ENCODE data around the gene CSF1R.
A peak's percentile ranks its signal among the peaks of the same experiment; 100 is the strongest.

CSF1R gene

GRCh38 chr5:150124111-150124557, 37.8 kb upstream of the CSF1R start:
- no peak for DNase-seq
- no peak overlapping the region for H3K27ac Mint-ChIP-seq
- H3K9me3 Mint-ChIP-seq, result no peaks in the 10 kb centered on the region
- H3K27me3 Mint-ChIP-seq, result no peaks in the 10 kb centered on the region
- H3K4me1 Mint-ChIP-seq (ENCODE audit: low read depth), result no peaks in the 10 kb centered on the region
- no peak overlapping the region for H3K4me3 Mint-ChIP-seq
- H3K36me3 Mint-ChIP-seq (ENCODE audit: low read depth), result no peaks in the 10 kb centered on the region

GRCh38 chr5:150123542-150123941, 37.2 kb upstream of the CSF1R start:
- H3K27ac Mint-ChIP-seq, result no peak overlapping the region
- DNase-seq, result no peak
- no peaks in the 10 kb centered on the region for H3K4me1 Mint-ChIP-seq (ENCODE audit: low read depth)
- H3K27me3 Mint-ChIP-seq, result no peaks in the 10 kb centered on the region
- H3K9me3 Mint-ChIP-seq, result no peaks in the 10 kb centered on the region
- no peak overlapping the region for H3K4me3 Mint-ChIP-seq
- no peaks in the 10 kb centered on the region for H3K36me3 Mint-ChIP-seq (ENCODE audit: low read depth)

GRCh38 chr5:150122536-150123481, 36.5 kb upstream of the CSF1R start:
- no peak overlapping the region for H3K4me3 Mint-ChIP-seq
- H3K27ac Mint-ChIP-seq, result no peak overlapping the region
- no peaks in the 10 kb centered on the region for H3K36me3 Mint-ChIP-seq (ENCODE audit: low read depth)
- DNase-seq, result no peak
- H3K9me3 Mint-ChIP-seq, result no peaks in the 10 kb centered on the region
- H3K27me3 Mint-ChIP-seq, result no peaks in the 10 kb centered on the region
- no peaks in the 10 kb centered on the region for H3K4me1 Mint-ChIP-seq (ENCODE audit: low read depth)

GRCh38 chr5:150122158-150122510, 35.8 kb upstream of the CSF1R start:
- no peak overlapping the region for H3K27ac Mint-ChIP-seq
- DNase-seq, result no peak
- H3K36me3 Mint-ChIP-seq (ENCODE audit: low read depth), result no peaks in the 10 kb centered on the region
- H3K9me3 Mint-ChIP-seq, result no peaks in the 10 kb centered on the region
- no peak overlapping the region for H3K4me3 Mint-ChIP-seq
- no peaks in the 10 kb centered on the region for H3K27me3 Mint-ChIP-seq
- H3K4me1 Mint-ChIP-seq (ENCODE audit: low read depth), result no peaks in the 10 kb centered on the region

GRCh38 chr5:150121448-150122157, 35.2 kb upstream of the CSF1R start:
- Mint-ChIP-seq H3K27me3 (no peaks in the 10 kb centered on the region), H3K9me3 (no peaks in the 10 kb centered on the region), H3K27ac (no peak overlapping the region), H3K4me3 (no peak overlapping the region), H3K4me1 (ENCODE audit: low read depth) (no peaks in the 10 kb centered on the region), H3K36me3 (ENCODE audit: low read depth) (no peaks in the 10 kb centered on the region)
- DNase-seq, result no peak

GRCh38 chr5:150120617-150121447, 34.5 kb upstream of the CSF1R start:
- no peaks in the 10 kb centered on the region for H3K36me3 Mint-ChIP-seq (ENCODE audit: low read depth)

GRCh38 chr5:150120062-150120441, 33.7 kb upstream of the CSF1R start:
- no peak overlapping the region for H3K27ac Mint-ChIP-seq
- H3K27me3 Mint-ChIP-seq, result no peaks in the 10 kb centered on the region
- H3K36me3 Mint-ChIP-seq (ENCODE audit: low read depth), result no peaks in the 10 kb centered on the region
- no peak overlapping the region for H3K4me3 Mint-ChIP-seq
- DNase-seq, result no peak
- no peaks in the 10 kb centered on the region for H3K9me3 Mint-ChIP-seq
- no peaks in the 10 kb centered on the region for H3K4me1 Mint-ChIP-seq (ENCODE audit: low read depth)

More at GRCh38 chr5:150120617-150121447, 34.5 kb upstream of the CSF1R start:
- Mint-ChIP-seq H3K4me1 (ENCODE audit: low read depth) (no peaks in the 10 kb centered on the region), H3K9me3 (no peaks in the 10 kb centered on the region), H3K4me3 (no peak overlapping the region), H3K27me3 (no peaks in the 10 kb centered on the region), H3K27ac (no peak overlapping the region)
- DNase-seq, result no peak

- Mint-ChIP-seq H3K27me3 (no peaks in the 10 kb centered on the region), H3K9me3 (no peaks in the 10 kb centered on the region), H3K4me3 (no peak overlapping the region), H3K4me1 (ENCODE audit: low read depth) (no peaks in the 10 kb centered on the region), H3K27ac (no peak overlapping the region), H3K36me3 (ENCODE audit: low read depth) (no peaks in the 10 kb centered on the region)
- peak; percentile 24 for DNase-seq
These were observed 33.2 kb upstream of the CSF1R start for GRCh38 chr5:150119421-150120061.

- DNase-seq, result peak; percentile 2
- Mint-ChIP-seq H3K9me3 (no peaks in the 10 kb centered on the region), H3K4me3 (no peak overlapping the region), H3K27me3 (no peaks in the 10 kb centered on the region), H3K4me1 (ENCODE audit: low read depth) (no peaks in the 10 kb centered on the region), H3K27ac (no peak overlapping the region), H3K36me3 (ENCODE audit: low read depth) (no peaks in the 10 kb centered on the region)
These were observed 32.3 kb upstream of the CSF1R start for GRCh38 chr5:150118561-150119229.

GRCh38 chr5:150117945-150118560, 31.7 kb upstream of the CSF1R start:
- no peaks in the 10 kb centered on the region for H3K9me3 Mint-ChIP-seq
- H3K4me1 Mint-ChIP-seq (ENCODE audit: low read depth), result no peaks in the 10 kb centered on the region
- peak; percentile 7 for DNase-seq
- no peaks in the 10 kb centered on the region for H3K36me3 Mint-ChIP-seq (ENCODE audit: low read depth)
- no peak overlapping the region for H3K4me3 Mint-ChIP-seq
- no peaks in the 10 kb centered on the region for H3K27me3 Mint-ChIP-seq
- H3K27ac Mint-ChIP-seq, result no peak overlapping the region

GRCh38 chr5:150116667-150117400, 30.5 kb upstream of the CSF1R start:
- H3K4me1 Mint-ChIP-seq (ENCODE audit: low read depth), result no peaks in the 10 kb centered on the region
- peak; percentile 2 for DNase-seq
- no peaks in the 10 kb centered on the region for H3K36me3 Mint-ChIP-seq (ENCODE audit: low read depth)
- H3K27me3 Mint-ChIP-seq, result no peaks in the 10 kb centered on the region
- H3K9me3 Mint-ChIP-seq, result no peaks in the 10 kb centered on the region
- no peak overlapping the region for H3K4me3 Mint-ChIP-seq
- H3K27ac Mint-ChIP-seq, result no peak overlapping the region

- H3K4me3 Mint-ChIP-seq, result no peak overlapping the region
- no peak overlapping the region for H3K27ac Mint-ChIP-seq
- H3K4me1 Mint-ChIP-seq (ENCODE audit: low read depth), result no peaks in the 10 kb centered on the region
- DNase-seq, result no peak
- H3K36me3 Mint-ChIP-seq (ENCODE audit: low read depth), result no peaks in the 10 kb centered on the region
- H3K9me3 Mint-ChIP-seq, result no peaks in the 10 kb centered on the region
- H3K27me3 Mint-ChIP-seq, result no peaks in the 10 kb centered on the region
These were observed 28.5 kb upstream of the CSF1R start for GRCh38 chr5:150114773-150115408.
